HEK293 (cell line): ENCODE measurements around the gene ASCC1.

Experiments
- AEBP2 ChIP-seq: fragments of 450-650 bp; formaldehyde crosslinking; IDR thresholded peaks from 2 replicates; pipeline ENCODE4 v1.5.1; 2016; ENCODE audit warnings: missing biosample characterization, missing genetic modification characterization, borderline replicate concordance
- GLI2 ChIP-seq: fragments of 450-650 bp; formaldehyde crosslinking; IDR thresholded peaks from 2 replicates; pipeline ENCODE4; 2017; ENCODE audit warnings: missing biosample characterization, missing genetic modification characterization, low read depth, borderline replicate concordance
- GLIS1 ChIP-seq: fragments of 450-650 bp; formaldehyde crosslinking; IDR thresholded peaks from 2 replicates; pipeline ENCODE4 v1.5.1; 2016; ENCODE audit warnings: missing biosample characterization, missing genetic modification characterization
- INSM2 ChIP-seq: fragments of 450-650 bp; formaldehyde crosslinking; IDR thresholded peaks from 2 replicates; pipeline ENCODE4 v1.5.1; 2016; ENCODE audit warnings: missing biosample characterization, missing genetic modification characterization
- KLF10 ChIP-seq: fragments of 450-650 bp; IDR thresholded peaks from 2 replicates; pipeline ENCODE4 v1.5.1; 2018; ENCODE audit warnings: missing biosample characterization, mild to moderate bottlenecking, missing genetic modification characterization
- KLF9 ChIP-seq: fragments of 450-650 bp; formaldehyde crosslinking; IDR thresholded peaks from 2 replicates; pipeline ENCODE4 v1.5.1; 2016; ENCODE audit warnings: missing biosample characterization, missing genetic modification characterization, low read depth
- REPIN1 ChIP-seq: fragments of 450-650 bp; formaldehyde crosslinking; IDR thresholded peaks from 2 replicates; pipeline ENCODE4 v1.5.1; 2017; ENCODE audit warnings: missing biosample characterization, missing genetic modification characterization, low read depth
- TCF7L2 ChIP-seq: IDR thresholded peaks from 2 replicates; pipeline ENCODE4 v1.6.1; 2011; ENCODE audit warnings: low read depth, mild to moderate bottlenecking, inconsistent platforms, low read length, moderate library complexity, borderline replicate concordance
- ZBTB26 ChIP-seq: fragments of 450-650 bp; formaldehyde crosslinking; optimal IDR thresholded peaks from 2 replicates; pipeline ENCODE3; 2016; ENCODE audit warnings: missing biosample characterization, mild to moderate bottlenecking, missing genetic modification characterization
- ZBTB7A ChIP-seq: fragments of 450-650 bp; formaldehyde crosslinking; IDR thresholded peaks from 2 replicates; pipeline ENCODE4 v1.5.1; 2016; ENCODE audit warnings: low read depth, missing biosample characterization, missing genetic modification characterization
- ZEB2 ChIP-seq: fragments of 450-650 bp; formaldehyde crosslinking; IDR thresholded peaks from 2 replicates; pipeline ENCODE4 v1.5.1; 2016; ENCODE audit warnings: missing biosample characterization, missing genetic modification characterization
- ZIC2 ChIP-seq: fragments of 450-650 bp; formaldehyde crosslinking; IDR thresholded peaks from 2 replicates; pipeline ENCODE4 v1.5.1; 2016; ENCODE audit warnings: missing biosample characterization, missing genetic modification characterization
- ZNF112 ChIP-seq: fragments of 450-650 bp; formaldehyde crosslinking; IDR thresholded peaks from 2 replicates; pipeline ENCODE4 v1.5.0; 2017; ENCODE audit warnings: missing biosample characterization, missing genetic modification characterization
- ZNF121 ChIP-seq: fragments of 450-650 bp; formaldehyde crosslinking; IDR thresholded peaks from 2 replicates; pipeline ENCODE4 v1.5.1; 2016; ENCODE audit warnings: missing biosample characterization, missing genetic modification characterization
- ZNF23 ChIP-seq: fragments of 450-650 bp; formaldehyde crosslinking; IDR thresholded peaks from 2 replicates; pipeline ENCODE4 v1.5.1; 2016; ENCODE audit warnings: missing biosample characterization, missing genetic modification characterization, borderline replicate concordance
- ZNF274 ChIP-seq, 2 experiments: fragments of 200-500 bp in 1 of 2; fragments of 450-650 bp in 1 of 2; sonication (Bioruptor generic) in 1 of 2; formaldehyde crosslinking in 1 of 2; IDR thresholded peaks; 2 replicates each; pipeline versions ENCODE4 v1.5.1 to v1.6.1; 2014 to 2016; ENCODE audit warnings: borderline replicate concordance in 1 of 2, inconsistent platforms in 1 of 2, low read length in 1 of 2, missing biosample characterization in 1 of 2, missing genetic modification characterization in 1 of 2
- ZNF423 ChIP-seq: fragments of 450-650 bp; formaldehyde crosslinking; IDR thresholded peaks from 2 replicates; pipeline ENCODE4 v1.5.1; 2016; ENCODE audit warnings: missing biosample characterization, missing genetic modification characterization
- ZNF433 ChIP-seq: fragments of 450-650 bp; formaldehyde crosslinking; IDR thresholded peaks from 2 replicates; pipeline ENCODE4 v1.5.1; 2016; ENCODE audit warnings: missing biosample characterization, missing genetic modification characterization, low read depth
- ZNF473 ChIP-seq: fragments of 450-650 bp; formaldehyde crosslinking; IDR thresholded peaks from 2 replicates; pipeline ENCODE4 v1.5.1; 2017; ENCODE audit warnings: missing biosample characterization, missing genetic modification characterization
- ZNF624 ChIP-seq: fragments of 450-650 bp; formaldehyde crosslinking; IDR thresholded peaks from 2 replicates; pipeline ENCODE4 v1.5.1; 2017; ENCODE audit warnings: missing biosample characterization, missing genetic modification characterization
- ZNF701 ChIP-seq: fragments of 450-650 bp; formaldehyde crosslinking; IDR thresholded peaks from 2 replicates; pipeline ENCODE4 v1.5.1; 2016; ENCODE audit warnings: missing biosample characterization, missing genetic modification characterization
- ZNF707 ChIP-seq: fragments of 450-650 bp; formaldehyde crosslinking; IDR thresholded peaks from 2 replicates; pipeline ENCODE4 v1.5.1; 2016; ENCODE audit warnings: missing biosample characterization, missing genetic modification characterization
- ZNF747 ChIP-seq: fragments of 450-650 bp; formaldehyde crosslinking; IDR thresholded peaks from 2 replicates; pipeline ENCODE4 v1.5.1; 2016; ENCODE audit warnings: missing biosample characterization, missing genetic modification characterization
- TF ChIP-seq, protein P1 (sequence below): fragments of 450-650 bp; formaldehyde crosslinking; IDR thresholded peaks from 2 replicates; pipeline ENCODE4 v1.5.1; 2016; ENCODE audit warnings: missing biosample characterization, missing genetic modification characterization
- TF ChIP-seq, protein P2 (sequence below): fragments of 450-650 bp; formaldehyde crosslinking; IDR thresholded peaks from 2 replicates; pipeline ENCODE4 v1.5.1; 2016; ENCODE audit warnings: missing biosample characterization, missing genetic modification characterization
- TF ChIP-seq, protein P3 (sequence below): fragments of 450-650 bp; formaldehyde crosslinking; IDR thresholded peaks from 2 replicates; pipeline ENCODE4 v1.5.1; 2016; ENCODE audit warnings: missing biosample characterization, missing genetic modification characterization
- TF ChIP-seq, protein P4 (sequence below): fragments of 450-650 bp; formaldehyde crosslinking; IDR thresholded peaks from 2 replicates; pipeline ENCODE4 v1.5.1; 2017; ENCODE audit warnings: missing biosample characterization, missing genetic modification characterization

The ASCC1 gene

DNA sequence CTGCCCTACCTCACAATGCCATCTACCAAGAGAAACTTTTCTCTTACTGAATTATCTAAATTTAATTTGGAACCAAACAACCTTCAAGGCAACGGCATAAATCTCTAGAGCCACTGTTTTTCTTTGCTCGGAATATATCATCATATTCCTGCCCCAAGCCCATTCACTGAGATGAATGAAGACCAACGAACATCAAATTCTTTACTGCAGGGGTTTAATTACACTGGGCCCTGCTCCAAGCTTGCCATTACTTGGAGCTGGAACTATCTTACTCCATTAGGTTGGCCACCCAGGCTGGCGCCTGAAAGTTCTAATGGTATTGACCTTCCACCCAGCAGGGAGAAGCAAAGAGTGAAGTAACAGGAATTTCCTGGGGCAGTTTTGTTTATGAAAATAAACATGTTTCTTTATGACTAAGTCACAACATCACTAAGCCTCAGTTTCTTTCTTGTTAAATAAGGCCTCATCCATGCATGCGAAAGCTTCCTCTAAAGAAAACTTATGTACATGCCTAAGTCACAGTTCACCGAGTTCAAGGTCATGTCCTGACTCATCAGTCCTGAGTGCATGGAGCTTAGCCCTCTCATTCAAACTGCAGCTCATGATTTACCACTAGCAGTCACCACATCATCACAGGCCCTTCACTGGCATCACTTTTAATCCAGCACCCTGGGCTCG, 42.3 kb downstream of the ASCC1 start (continued):
- TF ChIP-seq, protein P1, sequence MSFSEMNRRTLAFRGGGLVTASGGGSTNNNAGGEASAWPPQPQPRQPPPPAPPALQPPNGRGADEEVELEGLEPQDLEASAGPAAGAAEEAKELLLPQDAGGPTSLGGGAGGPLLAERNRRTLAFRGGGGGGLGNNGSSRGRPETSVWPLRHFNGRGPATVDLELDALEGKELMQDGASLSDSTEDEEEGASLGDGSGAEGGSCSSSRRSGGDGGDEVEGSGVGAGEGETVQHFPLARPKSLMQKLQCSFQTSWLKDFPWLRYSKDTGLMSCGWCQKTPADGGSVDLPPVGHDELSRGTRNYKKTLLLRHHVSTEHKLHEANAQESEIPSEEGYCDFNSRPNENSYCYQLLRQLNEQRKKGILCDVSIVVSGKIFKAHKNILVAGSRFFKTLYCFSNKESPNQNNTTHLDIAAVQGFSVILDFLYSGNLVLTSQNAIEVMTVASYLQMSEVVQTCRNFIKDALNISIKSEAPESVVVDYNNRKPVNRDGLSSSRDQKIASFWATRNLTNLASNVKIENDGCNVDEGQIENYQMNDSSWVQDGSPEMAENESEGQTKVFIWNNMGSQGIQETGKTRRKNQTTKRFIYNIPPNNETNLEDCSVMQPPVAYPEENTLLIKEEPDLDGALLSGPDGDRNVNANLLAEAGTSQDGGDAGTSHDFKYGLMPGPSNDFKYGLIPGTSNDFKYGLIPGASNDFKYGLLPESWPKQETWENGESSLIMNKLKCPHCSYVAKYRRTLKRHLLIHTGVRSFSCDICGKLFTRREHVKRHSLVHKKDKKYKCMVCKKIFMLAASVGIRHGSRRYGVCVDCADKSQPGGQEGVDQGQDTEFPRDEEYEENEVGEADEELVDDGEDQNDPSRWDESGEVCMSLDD (tag by site-specific recombination), result no peak
- TF ChIP-seq REPIN1 (tag by site-specific recombination) (no peak), ZNF433 (tag by site-specific recombination) (no peak), ZNF121 (tag by site-specific recombination) (no peak), GLI2 (peak; percentile 88), TCF7L2 (peak; percentile 79), INSM2 (tag by site-specific recombination) (peak; percentile 76), ZNF473 (tag by site-specific recombination) (no peak), GLIS1 (tag by site-specific recombination) (peak; percentile 89), KLF9 (no peak), ZNF707 (tag by site-specific recombination) (no peak), ZNF112 (tag by site-specific recombination) (no peak), ZBTB7A (tag by site-specific recombination) (no peak), ZNF624 (tag by site-specific recombination) (no peak; the same call in 1 of the 2 replicates), ZBTB26 (tag by site-specific recombination) (no peak), ZNF423 (no peak), ZIC2 (tag by site-specific recombination) (peak; percentile 85), AEBP2 (tag by site-specific recombination) (no peak), ZEB2 (tag by site-specific recombination) (peak; percentile 97), ZNF23 (tag by site-specific recombination) (no peak), ZNF747 (tag by site-specific recombination) (no peak), ZNF701 (tag by site-specific recombination) (no peak), ZNF274 (IDR thresholded peaks at IDR 0.05; ENCODE audit: low read length) (no peak), ZNF274 (tag by site-specific recombination; IDR thresholded peaks at IDR 0.05; ENCODE audit: borderline replicate concordance) (no peak), KLF10 (tag by site-specific recombination) (peak; percentile 62)
- TF ChIP-seq, protein P2, sequence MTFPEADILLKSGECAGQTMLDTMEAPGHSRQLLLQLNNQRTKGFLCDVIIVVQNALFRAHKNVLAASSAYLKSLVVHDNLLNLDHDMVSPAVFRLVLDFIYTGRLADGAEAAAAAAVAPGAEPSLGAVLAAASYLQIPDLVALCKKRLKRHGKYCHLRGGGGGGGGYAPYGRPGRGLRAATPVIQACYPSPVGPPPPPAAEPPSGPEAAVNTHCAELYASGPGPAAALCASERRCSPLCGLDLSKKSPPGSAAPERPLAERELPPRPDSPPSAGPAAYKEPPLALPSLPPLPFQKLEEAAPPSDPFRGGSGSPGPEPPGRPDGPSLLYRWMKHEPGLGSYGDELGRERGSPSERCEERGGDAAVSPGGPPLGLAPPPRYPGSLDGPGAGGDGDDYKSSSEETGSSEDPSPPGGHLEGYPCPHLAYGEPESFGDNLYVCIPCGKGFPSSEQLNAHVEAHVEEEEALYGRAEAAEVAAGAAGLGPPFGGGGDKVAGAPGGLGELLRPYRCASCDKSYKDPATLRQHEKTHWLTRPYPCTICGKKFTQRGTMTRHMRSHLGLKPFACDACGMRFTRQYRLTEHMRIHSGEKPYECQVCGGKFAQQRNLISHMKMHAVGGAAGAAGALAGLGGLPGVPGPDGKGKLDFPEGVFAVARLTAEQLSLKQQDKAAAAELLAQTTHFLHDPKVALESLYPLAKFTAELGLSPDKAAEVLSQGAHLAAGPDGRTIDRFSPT (tag by site-specific recombination), result no peak
- TF ChIP-seq, protein P3, sequence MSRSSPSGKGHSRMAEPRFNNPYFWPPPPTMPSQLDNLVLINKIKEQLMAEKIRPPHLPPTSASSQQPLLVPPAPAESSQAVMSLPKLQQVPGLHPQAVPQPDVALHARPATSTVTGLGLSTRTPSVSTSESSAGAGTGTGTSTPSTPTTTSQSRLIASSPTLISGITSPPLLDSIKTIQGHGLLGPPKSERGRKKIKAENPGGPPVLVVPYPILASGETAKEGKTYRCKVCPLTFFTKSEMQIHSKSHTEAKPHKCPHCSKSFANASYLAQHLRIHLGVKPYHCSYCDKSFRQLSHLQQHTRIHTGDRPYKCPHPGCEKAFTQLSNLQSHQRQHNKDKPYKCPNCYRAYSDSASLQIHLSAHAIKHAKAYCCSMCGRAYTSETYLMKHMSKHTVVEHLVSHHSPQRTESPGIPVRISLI (tag by site-specific recombination), result no peak
- TF ChIP-seq, protein P4, sequence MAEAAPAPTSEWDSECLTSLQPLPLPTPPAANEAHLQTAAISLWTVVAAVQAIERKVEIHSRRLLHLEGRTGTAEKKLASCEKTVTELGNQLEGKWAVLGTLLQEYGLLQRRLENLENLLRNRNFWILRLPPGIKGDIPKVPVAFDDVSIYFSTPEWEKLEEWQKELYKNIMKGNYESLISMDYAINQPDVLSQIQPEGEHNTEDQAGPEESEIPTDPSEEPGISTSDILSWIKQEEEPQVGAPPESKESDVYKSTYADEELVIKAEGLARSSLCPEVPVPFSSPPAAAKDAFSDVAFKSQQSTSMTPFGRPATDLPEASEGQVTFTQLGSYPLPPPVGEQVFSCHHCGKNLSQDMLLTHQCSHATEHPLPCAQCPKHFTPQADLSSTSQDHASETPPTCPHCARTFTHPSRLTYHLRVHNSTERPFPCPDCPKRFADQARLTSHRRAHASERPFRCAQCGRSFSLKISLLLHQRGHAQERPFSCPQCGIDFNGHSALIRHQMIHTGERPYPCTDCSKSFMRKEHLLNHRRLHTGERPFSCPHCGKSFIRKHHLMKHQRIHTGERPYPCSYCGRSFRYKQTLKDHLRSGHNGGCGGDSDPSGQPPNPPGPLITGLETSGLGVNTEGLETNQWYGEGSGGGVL (tag by site-specific recombination), result 0 out of 2 replicates have a peak, but pooled peaks have one; percentile 53
